ENCODE data around the gene GPR39.

DNA sequence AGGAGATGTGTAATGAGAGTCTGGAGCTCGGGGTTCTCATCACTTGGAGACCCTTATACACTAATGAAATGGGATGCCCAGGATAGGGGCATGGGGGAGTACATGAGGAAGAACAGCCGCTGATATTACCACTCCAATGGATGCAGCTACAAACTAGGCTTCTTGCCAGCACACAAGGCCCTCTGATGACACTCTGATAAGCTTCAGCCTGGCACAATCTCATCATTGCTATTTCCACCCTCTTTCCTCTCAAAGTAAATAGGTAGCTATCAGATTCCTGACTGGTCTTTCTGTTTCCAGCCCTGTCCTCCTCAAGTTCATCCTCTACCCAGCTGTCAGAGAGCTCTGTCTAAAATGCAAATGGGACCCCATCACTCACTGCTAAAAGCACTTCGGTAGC is 103.0 kb downstream of the GPR39 start:
- TF ChIP-seq, protein P1, sequence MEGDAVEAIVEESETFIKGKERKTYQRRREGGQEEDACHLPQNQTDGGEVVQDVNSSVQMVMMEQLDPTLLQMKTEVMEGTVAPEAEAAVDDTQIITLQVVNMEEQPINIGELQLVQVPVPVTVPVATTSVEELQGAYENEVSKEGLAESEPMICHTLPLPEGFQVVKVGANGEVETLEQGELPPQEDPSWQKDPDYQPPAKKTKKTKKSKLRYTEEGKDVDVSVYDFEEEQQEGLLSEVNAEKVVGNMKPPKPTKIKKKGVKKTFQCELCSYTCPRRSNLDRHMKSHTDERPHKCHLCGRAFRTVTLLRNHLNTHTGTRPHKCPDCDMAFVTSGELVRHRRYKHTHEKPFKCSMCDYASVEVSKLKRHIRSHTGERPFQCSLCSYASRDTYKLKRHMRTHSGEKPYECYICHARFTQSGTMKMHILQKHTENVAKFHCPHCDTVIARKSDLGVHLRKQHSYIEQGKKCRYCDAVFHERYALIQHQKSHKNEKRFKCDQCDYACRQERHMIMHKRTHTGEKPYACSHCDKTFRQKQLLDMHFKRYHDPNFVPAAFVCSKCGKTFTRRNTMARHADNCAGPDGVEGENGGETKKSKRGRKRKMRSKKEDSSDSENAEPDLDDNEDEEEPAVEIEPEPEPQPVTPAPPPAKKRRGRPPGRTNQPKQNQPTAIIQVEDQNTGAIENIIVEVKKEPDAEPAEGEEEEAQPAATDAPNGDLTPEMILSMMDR (IDR thresholded peaks at IDR 0.05) = no peak
- TF ChIP-seq POLR2A (IDR thresholded peaks at IDR 0.05) = no peak

Measured in Peyer's patch (tissue), 4 donors.